ENCODE measurements around the gene ALK. TPM values are rescaled to one million over a fixed set of nuclear protein-coding genes. Genes with fewer than 3 reads are reported as not detected.

The ALK gene
- polyA plus RNA-seq, 2 of the 4 experiments (the other 2 are of a cell fraction) = not detected

- DNase-seq (ENCODE audit: low read depth in 1 of 2, low spot score in 1 of 2) = no peak
- no peaks in the 10 kb centered on the region for H3K4me1 ChIP-seq
- no peaks in the 10 kb centered on the region for H3K9me3 ChIP-seq
- WGBS (ENCODE audit: missing lambda C conversion rate) = 32% methylated on average over 10 of the region's 10 CpGs
- ChIA-PET CTCF (interaction anchor here (0.5 to 1.2 kb wide), 2 partner anchors 588 to 704 kb away, joined by 4 to 5 read pairs; no protein-coding TSS in a partner anchor), POLR2A (no interaction called here)
- no peak overlapping the region for H3K4me3 ChIP-seq
- FAIRE-seq = no peak
- no peak overlapping the region for H3K4me2 ChIP-seq
- no peak for TF ChIP-seq PHF8 (IDR thresholded peaks at IDR 0.05; ENCODE audit: borderline replicate concordance, low read depth)
- TF ChIP-seq PBX3 (IDR thresholded peaks at IDR 0.05) = no peak
- no peak for TF ChIP-seq ZNF302 (CRISPR knock-in tag; IDR thresholded peaks at IDR 0.05)
- TF ChIP-seq EP300 (IDR thresholded peaks at IDR 0.05) = no peak
- TF ChIP-seq MAZ (IDR thresholded peaks at IDR 0.05; ENCODE audit: borderline replicate concordance, low read depth, low read length) = no peak
- TF ChIP-seq HOXB13 (CRISPR knock-in tag; IDR thresholded peaks at IDR 0.05; ENCODE audit: low read depth) = no peak
- no peak for TF ChIP-seq HDAC2 (IDR thresholded peaks at IDR 0.05)
- TF ChIP-seq MAX (IDR thresholded peaks at IDR 0.05) = no peak
- TF ChIP-seq EHF (CRISPR knock-in tag; IDR thresholded peaks at IDR 0.05) = no peak
- TF ChIP-seq ESRRA (IDR thresholded peaks at IDR 0.05; ENCODE audit: borderline replicate concordance, low read length) = no peak
- ATAC-seq = no peak
- no peak overlapping the region for H3K27ac ChIP-seq
Observed at GRCh38 chr2:29334706-29335105, 586.7 kb downstream of the ALK start.

GRCh38 chr2:29332540-29332939 is 588.8 kb downstream of the ALK start:
- POLR2A ChIA-PET = no interaction called here
- H3K4me1 ChIP-seq = no peaks in the 10 kb centered on the region
- DNase-seq (ENCODE audit: low read depth in 1 of 2, low spot score in 1 of 2) (no peak), FAIRE-seq (no peak), ATAC-seq (no peak)
- CTCF ChIA-PET = interaction anchor here (1.4 kb wide), 1 partner anchor 13 kb away, joined by 5 read pairs; no protein-coding TSS in a partner anchor
- no peaks in the 10 kb centered on the region for H3K9me3 ChIP-seq
- TF ChIP-seq ESRRA (IDR thresholded peaks at IDR 0.05; ENCODE audit: borderline replicate concordance, low read length) (no peak), CBX8 (IDR thresholded peaks at IDR 0.05) (no peak), ZNF302 (CRISPR knock-in tag; IDR thresholded peaks at IDR 0.05) (no peak), RCOR1 (IDR thresholded peaks at IDR 0.05; ENCODE audit: low read depth, low read length) (no peak), TP53 (CRISPR knock-in tag; IDR thresholded peaks at IDR 0.05) (no peak), ZC3H11A (IDR thresholded peaks at IDR 0.05) (no peak), ATOH8 (CRISPR knock-in tag; IDR thresholded peaks at IDR 0.05; ENCODE audit: low read depth) (no peak), ZFP36 (IDR thresholded peaks at IDR 0.05; ENCODE audit: borderline replicate concordance, partially characterized antibody) (no peak), POLR2A (IDR thresholded peaks at IDR 0.05; ENCODE audit: low read length) (no peak), CTCF (IDR thresholded peaks at IDR 0.05) (no peak), HDAC2 (IDR thresholded peaks at IDR 0.05) (no peak), HOXB5 (CRISPR knock-in tag; IDR thresholded peaks at IDR 0.05) (no peak), KDM1A (IDR thresholded peaks at IDR 0.05; ENCODE audit: low read depth) (no peak), FOSL2 (IDR thresholded peaks at IDR 0.05) (no peak), FOSL2 (CRISPR knock-in tag; IDR thresholded peaks at IDR 0.05) (no peak), EHF (CRISPR knock-in tag; IDR thresholded peaks at IDR 0.05) (no peak), TFCP2L1 (CRISPR knock-in tag; IDR thresholded peaks at IDR 0.05) (no peak), GATA3 (IDR thresholded peaks at IDR 0.05; ENCODE audit: borderline replicate concordance) (no peak), E2F6 (IDR thresholded peaks at IDR 0.05; ENCODE audit: borderline replicate concordance, low read depth) (no peak), REST (IDR thresholded peaks at IDR 0.05) (no peak)
- no peak overlapping the region for H3K4me2 ChIP-seq
- no peak overlapping the region for H3K4me3 ChIP-seq
- WGBS (ENCODE audit: missing lambda C conversion rate) = 66% methylated on average over 2 of the region's 2 CpGs
- H3K27ac ChIP-seq = no peak overlapping the region

All from A549 (cell line).